GM12878 (cell line): ENCODE results near the gene HAND2. TPM values are rescaled to one million over a fixed set of nuclear protein-coding genes. Genes with fewer than 3 reads are reported as not detected.

Experiments
- ATAC-seq: fragments of 200-7000 bp; cut with Tn5 transposase; 3 replicates; pipeline ENCODE4 v1.9.1; 2020; ENCODE audit warnings: mild to moderate bottlenecking, moderate library complexity
- BruUV-seq: library from RNA; stranded (reverse); fragments of 400-500 nt; replicated peaks from 2 replicates; lab custom pipeline; 2021; lab: Mats Ljungman, UMichigan
- CTCF ChIA-PET: fragments of 300-600 bp; sonication (Branson Sonifier 250); formaldehyde crosslinking; extraction: SDS; loops from one replicate; lab custom pipeline; 2021; ENCODE audit warnings: inconsistent platforms; lab: Yijun Ruan, JAX
- POLR2A ChIA-PET: fragments of 350-600 bp; formaldehyde crosslinking; extraction: SDS; loops from one replicate; lab custom pipeline; 2021; ENCODE audit warnings: inconsistent platforms; lab: Charles Lee
- RAD21 ChIA-PET: fragments of 300-600 bp; sonication (Branson Sonifier 250); formaldehyde crosslinking; loops from one replicate; lab custom pipeline; 2023; ENCODE audit warnings: antibody characterized with exemption; ENCODE audit not compliant: unreplicated experiment; lab: Charles Lee
- SMC1A ChIA-PET: fragments of 300-600 bp; sonication (Branson Sonifier 250); formaldehyde crosslinking; loops from one replicate; lab custom pipeline; 2023; ENCODE audit not compliant: unreplicated experiment, uncharacterized antibody; lab: Charles Lee
- DNase-seq: peaks from one replicate; pipeline ENCODE4 v3.0.0-alpha.2; 2011; ENCODE audit warnings: low read depth, low spot score
- FAIRE-seq: peaks from 3 replicates; lab custom pipeline; 2011; peaks lifted over from hg19 to GRCh38; lab: Jason Lieb, UNC
- H2AFZ ChIP-seq: 2 replicates; pipeline ENCODE4 v1.6.0; 2011; ENCODE audit warnings: low read depth, low read length, control low read depth; ENCODE audit not compliant: control insufficient read depth
- H3K27ac ChIP-seq: 2 replicates; pipeline ENCODE4 v1.5.1; 2011; ENCODE audit warnings: control low read depth; ENCODE audit not compliant: control insufficient read depth, insufficient read depth
- H3K27me3 ChIP-seq, 2 experiments: replicated peaks in 1 of 2; 2 replicates each; pipeline versions ENCODE4 v1.6.0 to v1.6.1; 2011; ENCODE audit warnings: low read length in 1 of 2; ENCODE audit not compliant: control insufficient read depth in 2 of 2, insufficient read depth in 2 of 2
- H3K36me3 ChIP-seq, 2 experiments: 2 replicates each; pipeline ENCODE4 v1.5.1; 2011; ENCODE audit warnings: low read length in 1 of 2; ENCODE audit not compliant: control insufficient read depth in 2 of 2, insufficient read depth in 2 of 2
- H3K4me1 ChIP-seq: 2 replicates; pipeline ENCODE4 v1.6.1; 2011; ENCODE audit warnings: mild to moderate bottlenecking, low read length, moderate library complexity, mixed read lengths; ENCODE audit not compliant: control insufficient read depth, insufficient read depth
- H3K4me2 ChIP-seq: 2 replicates; pipeline ENCODE4 v1.6.0; 2011; ENCODE audit warnings: control low read depth; ENCODE audit not compliant: control insufficient read depth, insufficient read depth
- H3K4me3 ChIP-seq: fragments of 200-600 bp; sonication (generic); 2 replicates; pipeline ENCODE4 v1.5.1; 2016
- H3K79me2 ChIP-seq: 2 replicates; pipeline ENCODE4 v1.6.0; 2011; ENCODE audit warnings: low read length; ENCODE audit not compliant: control insufficient read depth, insufficient read depth
- H3K9ac ChIP-seq: 2 replicates; pipeline ENCODE4 v1.8.0; 2011; ENCODE audit warnings: low read length, control low read depth, mixed read lengths; ENCODE audit not compliant: control insufficient read depth, insufficient read depth
- H3K9me3 ChIP-seq: replicated peaks from 3 replicates; pipeline ENCODE4 v1.5.1; 2011; ENCODE audit warnings: mild to moderate bottlenecking, low read length; ENCODE audit not compliant: control insufficient read depth, insufficient read depth
- H4K20me1 ChIP-seq: 2 replicates; pipeline ENCODE4 v1.6.0; 2011; ENCODE audit not compliant: control insufficient read depth, insufficient read depth
- ATF3 ChIP-seq: IDR thresholded peaks from 2 replicates; pipeline ENCODE4 v1.6.1; 2011; ENCODE audit warnings: low read depth, mild to moderate bottlenecking, low read length, moderate library complexity, borderline replicate concordance; ENCODE audit errors: extremely low read depth
- BRCA1 ChIP-seq: IDR thresholded peaks from 2 replicates; pipeline ENCODE4 v1.6.1; 2011; ENCODE audit warnings: low read depth, low read length, improper control_type of control experiment
- HDAC2 ChIP-seq: fragments of 200-600 bp; sonication (generic); IDR thresholded peaks from 2 replicates; pipeline ENCODE4 v1.6.1; 2017
- MYB ChIP-seq: fragments of 150-350 bp; IDR thresholded peaks from 2 replicates; pipeline ENCODE4 v1.6.1; 2014; ENCODE audit warnings: mild to moderate bottlenecking, low read depth, low read length, borderline replicate concordance
- POLR2AphosphoS2 ChIP-seq: IDR thresholded peaks from 2 replicates; pipeline ENCODE4 v1.6.1; 2011; ENCODE audit warnings: low read depth, mild to moderate bottlenecking, low read length, improper control_type of control experiment, moderate library complexity
- SUZ12 ChIP-seq: fragments of 200-600 bp; sonication (generic); IDR thresholded peaks from one replicate; pipeline ENCODE4 v1.6.1; 2018; ENCODE audit warnings: antibody characterized with exemption, mild to moderate bottlenecking; ENCODE audit not compliant: unreplicated experiment
- WGBS: methylation state at CpG from one replicate; pipeline ENCODE4 v1.1.6; 2016; ENCODE audit warnings: low lambda C conversion rate; ENCODE audit not compliant: insufficient replicate concordance, insufficient coverage; ENCODE audit errors: missing lambda C conversion rate; 5-methylcytosine and 5-hydroxymethylcytosine counted together
- in situ Hi-C: fragments of 300-500 bp; cut with MboI; formaldehyde crosslinking; loops from 9 replicates; pipeline ENCODE4 v1.14.3; 2018; ENCODE audit warnings: mixed read lengths
- intact Hi-C: fragments of 100-400 bp; cut with micrococcal nuclease; formaldehyde crosslinking; loops from one replicate; pipeline ENCODE4 v1.14.2; 2022; ENCODE audit not compliant: unreplicated experiment
- polyA plus RNA-seq, 11 experiments: library from polyadenylated mRNA; depleted of rRNA in 4 of 11; unstranded in 6 of 11; stranded (reverse) in 5 of 11; fragments of >200 nt; fragmentation: Nextera tagmentation in 4 of 11; fragmentation: Illumina TruSeq in 1 of 11; extraction: Ambion mirVana in 4 of 11; extraction: Trizol in 1 of 11; gene quantifications; 1 replicate in 1 of 11; 2 replicates in 10 of 11; pipeline versions ENCODE4 v1.2.1 to v1.2.3, GENCODE V29; 2011 to 2016; ENCODE audit warnings: inconsistent platforms in 2 of 11, missing spikeins in 2 of 11, low read depth in 1 of 11
- total RNA-seq, 4 experiments: library from RNA; depleted of rRNA in 3 of 4; stranded (reverse); fragments of >200 nt in 3 of 4; fragmentation: Illumina TruSeq in 1 of 4; extraction: Trizol in 1 of 4; gene quantifications; 2 replicates each; pipeline versions ENCODE4 v1.2.1 to v1.2.3, GENCODE V29; 2013 to 2021

HAND2 gene
- total and polyA plus RNA-seq, 10 of the 15 experiments (the other 5 are each of a cell fraction or from before 2014, with no cell fraction given): 0.09 TPM; not detected in 9

GRCh38 chr4:173509036-173510001 is 20.7 kb downstream of the HAND2 start:
- H3K9ac ChIP-seq: no peak overlapping the region
- H3K79me2 ChIP-seq: no peaks in the 10 kb centered on the region
- no peak for DNase-seq
- H3K27ac ChIP-seq: no peak overlapping the region
- in situ Hi-C loops: loop anchor here (25.0 kb wide), 1 partner anchor 803 kb away; no protein-coding TSS in a partner anchor
- no peaks in the 10 kb centered on the region for H3K36me3 ChIP-seq
- SMC1A ChIA-PET: interaction anchor here (0.7 kb wide), 1 partner anchor 11 kb away, joined by 3 read pairs; no protein-coding TSS in a partner anchor
- peaks cover 14% of the 10 kb centered on the region for H3K4me1 ChIP-seq
- TF ChIP-seq SUZ12 (peak; percentile 87), MYB (no peak), BRCA1 (no peak), HDAC2 (no peak), POLR2AphosphoS2 (no peak), ATF3 (no peak)
- TF ChIP-seq, all 136 proteins: peak for 1
- H3K9me3 ChIP-seq: no peaks in the 10 kb centered on the region; the same call in 2 of the 3 replicates
- ATAC-seq (no peak), FAIRE-seq (no peak)
- CTCF ChIA-PET: no interaction called here
- 7% methylated on average over 64 of the region's 72 CpGs for WGBS
- intact Hi-C loops: loop anchor here (5.0 kb wide), 1 partner anchor 483 kb away; no protein-coding TSS in a partner anchor
- POLR2A ChIA-PET: no interaction called here
- no peaks in the 10 kb centered on the region for H4K20me1 ChIP-seq
- H3K4me3 ChIP-seq: no peak overlapping the region
- no peak overlapping the region; the same call in 1 of the 2 replicates for H2AFZ ChIP-seq
- RAD21 ChIA-PET: no interaction called here
- H3K4me2 ChIP-seq: peak overlapping the region; percentile 35; the same call in 1 of the 2 replicates
- no TSS peak for BruUV-seq
- peaks cover 10 to 22% of the 10 kb centered on the region in 2 experiments for H3K27me3 ChIP-seq
